ENCODE measurements around the gene ACKR2.
A peak's percentile ranks its signal among the peaks of the same experiment; 100 is the strongest.
"Not testable (repeated sequence)": the region's sequence is repeated elsewhere in the genome, so short reads cannot be mapped to it uniquely, and the experiment has no call there.

ACKR2 gene

GRCh38 chr3:42855219-42855546 lies 45.9 kb downstream of the ACKR2 start:
- no peak for DNase-seq (ENCODE audit: low read depth in 1 of 2, low spot score in 1 of 2)

GRCh38 chr3:42855547-42856380 lies 46.5 kb downstream of the ACKR2 start:
- no peak for DNase-seq (ENCODE audit: low read depth in 1 of 2, low spot score in 1 of 2)

DNA sequence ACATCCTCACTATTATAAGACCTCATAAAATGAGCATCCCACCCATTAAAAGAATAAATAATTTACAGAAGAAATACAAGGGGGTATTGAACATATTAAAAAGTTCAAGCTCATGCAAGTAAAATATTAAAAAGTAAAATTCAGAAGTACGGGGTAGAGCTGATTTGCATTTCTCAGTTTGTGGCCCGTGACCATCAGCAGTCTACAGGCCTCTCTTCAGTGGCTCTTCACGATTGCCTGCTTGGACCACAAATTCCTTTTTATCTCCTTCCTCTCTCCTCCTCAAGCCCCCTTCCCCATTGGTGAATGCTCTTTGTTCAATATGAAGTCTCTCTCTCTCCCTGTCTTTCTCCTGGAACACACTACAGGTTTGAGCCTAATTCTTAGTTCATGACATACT lies 47.3 kb downstream of the ACKR2 start:
- no peak for DNase-seq (ENCODE audit: low read depth in 1 of 2, low spot score in 1 of 2)

DNA sequence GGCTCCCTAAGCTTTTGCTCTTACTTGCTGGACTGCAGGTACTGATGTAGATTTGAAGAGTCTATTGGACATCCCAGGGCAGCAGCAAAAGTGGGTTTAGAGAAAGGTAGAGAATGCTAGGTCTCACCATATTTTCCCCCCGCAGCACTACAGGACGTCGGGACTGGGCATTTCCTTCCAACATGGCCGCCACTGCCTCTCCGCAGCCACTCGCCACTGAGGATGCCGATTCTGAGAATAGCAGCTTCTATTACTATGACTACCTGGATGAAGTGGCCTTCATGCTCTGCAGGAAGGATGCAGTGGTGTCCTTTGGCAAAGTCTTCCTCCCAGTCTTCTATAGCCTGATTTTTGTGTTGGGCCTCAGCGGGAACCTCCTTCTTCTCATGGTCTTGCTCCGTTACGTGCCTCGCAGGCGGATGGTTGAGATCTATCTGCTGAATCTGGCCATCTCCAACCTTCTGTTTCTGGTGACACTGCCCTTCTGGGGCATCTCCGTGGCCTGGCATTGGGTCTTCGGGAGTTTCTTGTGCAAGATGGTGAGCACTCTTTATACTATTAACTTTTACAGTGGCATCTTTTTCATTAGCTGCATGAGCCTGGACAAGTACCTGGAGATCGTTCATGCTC lies 55.2 kb downstream of the ACKR2 start:
- no peak for DNase-seq (ENCODE audit: low read depth in 1 of 2, low spot score in 1 of 2)

DNA sequence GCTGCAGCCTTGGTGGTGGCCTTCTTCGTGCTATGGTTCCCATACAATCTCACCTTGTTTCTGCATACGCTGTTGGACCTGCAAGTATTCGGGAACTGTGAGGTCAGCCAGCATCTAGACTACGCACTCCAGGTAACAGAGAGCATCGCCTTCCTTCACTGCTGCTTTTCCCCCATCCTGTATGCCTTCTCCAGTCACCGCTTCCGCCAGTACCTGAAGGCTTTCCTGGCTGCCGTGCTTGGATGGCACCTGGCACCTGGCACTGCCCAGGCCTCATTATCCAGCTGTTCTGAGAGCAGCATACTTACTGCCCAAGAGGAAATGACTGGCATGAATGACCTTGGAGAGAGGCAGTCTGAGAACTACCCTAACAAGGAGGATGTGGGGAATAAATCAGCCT lies 56.0 kb downstream of the ACKR2 start:
- no peak for DNase-seq (ENCODE audit: low read depth in 1 of 2, low spot score in 1 of 2)

GRCh38 chr3:42867138-42867537 lies 57.9 kb downstream of the ACKR2 start:
- no peak for DNase-seq (ENCODE audit: low read depth in 1 of 2, low spot score in 1 of 2)

DNA sequence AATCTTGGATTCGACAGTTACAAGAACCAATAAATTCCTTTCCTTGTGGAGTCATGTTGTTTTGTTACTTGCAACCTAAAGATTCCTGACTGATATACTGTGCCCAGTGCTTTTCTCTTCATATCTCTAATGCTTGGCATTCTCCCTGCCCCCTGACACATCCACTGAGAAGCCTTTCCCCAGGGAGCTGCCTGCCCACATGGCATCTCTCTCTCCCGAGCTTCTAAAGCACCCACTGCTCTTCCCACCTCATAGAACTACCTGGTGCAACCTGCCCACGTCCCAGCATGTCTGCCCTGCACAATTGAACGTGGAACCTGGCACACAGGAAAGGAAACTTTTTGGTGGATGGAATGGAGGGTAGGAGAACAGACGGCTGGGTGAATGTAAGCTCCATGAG lies 59.6 kb downstream of the ACKR2 start:
- no peak for DNase-seq (ENCODE audit: low read depth in 1 of 2, low spot score in 1 of 2)

DNA sequence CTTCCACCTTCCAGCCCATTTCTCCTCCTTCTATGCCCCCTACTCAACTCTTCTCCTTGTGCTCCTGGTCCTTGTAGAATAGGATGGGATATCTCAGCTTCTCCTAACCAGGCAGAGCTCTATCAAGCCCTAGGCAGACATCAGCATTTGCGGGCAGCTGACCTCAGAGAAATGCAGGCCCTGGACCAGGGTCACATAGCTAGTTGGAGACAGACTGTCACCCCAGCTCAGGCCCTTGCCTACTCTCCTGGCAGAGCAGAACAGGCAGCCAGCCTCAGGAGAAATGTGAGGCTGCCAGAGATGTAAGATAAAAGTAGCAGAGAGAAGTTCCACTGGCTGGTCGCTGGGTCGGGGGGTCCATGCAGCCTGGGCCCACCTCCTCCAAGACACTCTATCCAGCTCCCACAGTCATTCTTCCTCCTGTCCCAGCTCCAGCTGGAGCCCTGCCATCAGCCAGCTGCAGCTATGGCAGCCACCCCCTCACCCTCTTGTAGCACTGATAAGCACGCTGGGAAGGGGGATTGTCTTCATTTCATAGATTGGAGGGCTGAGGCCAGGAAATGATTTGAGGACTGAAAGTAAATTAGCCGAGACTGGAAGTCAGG lies 62.4 kb downstream of the ACKR2 start:
- DNase-seq (ENCODE audit: low read depth in 1 of 2, low spot score in 1 of 2) = no peak

DNA sequence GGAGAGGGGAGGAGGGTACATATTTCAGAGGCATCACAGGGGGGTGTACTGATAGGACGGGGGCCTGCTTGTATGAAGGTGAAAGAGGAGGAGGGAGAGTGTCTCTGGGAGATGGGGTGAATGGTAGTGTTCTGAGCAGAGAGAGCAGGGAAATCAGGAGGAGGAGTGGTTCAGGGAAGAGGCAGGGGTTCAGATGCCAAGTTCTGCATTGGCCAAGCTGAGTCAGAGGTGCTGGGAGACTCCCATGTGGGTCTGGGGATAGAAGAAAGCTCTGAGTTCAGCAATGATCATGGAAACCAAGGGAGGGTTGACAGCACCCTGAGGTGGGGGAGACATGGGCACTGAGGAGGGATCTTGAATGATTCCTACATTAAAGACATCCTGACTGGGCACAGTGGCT lies 63.5 kb downstream of the ACKR2 start:
- no peak for DNase-seq (ENCODE audit: low read depth in 1 of 2, low spot score in 1 of 2)

GRCh38 chr3:42873221-42873982 lies 64.2 kb downstream of the ACKR2 start:
- no peak for DNase-seq (ENCODE audit: low read depth in 1 of 2, low spot score in 1 of 2)

- no peak for DNase-seq (ENCODE audit: low read depth in 1 of 2, low spot score in 1 of 2)
Observed at GRCh38 chr3:42874749-42875148, 65.5 kb downstream of the ACKR2 start.

DNA sequence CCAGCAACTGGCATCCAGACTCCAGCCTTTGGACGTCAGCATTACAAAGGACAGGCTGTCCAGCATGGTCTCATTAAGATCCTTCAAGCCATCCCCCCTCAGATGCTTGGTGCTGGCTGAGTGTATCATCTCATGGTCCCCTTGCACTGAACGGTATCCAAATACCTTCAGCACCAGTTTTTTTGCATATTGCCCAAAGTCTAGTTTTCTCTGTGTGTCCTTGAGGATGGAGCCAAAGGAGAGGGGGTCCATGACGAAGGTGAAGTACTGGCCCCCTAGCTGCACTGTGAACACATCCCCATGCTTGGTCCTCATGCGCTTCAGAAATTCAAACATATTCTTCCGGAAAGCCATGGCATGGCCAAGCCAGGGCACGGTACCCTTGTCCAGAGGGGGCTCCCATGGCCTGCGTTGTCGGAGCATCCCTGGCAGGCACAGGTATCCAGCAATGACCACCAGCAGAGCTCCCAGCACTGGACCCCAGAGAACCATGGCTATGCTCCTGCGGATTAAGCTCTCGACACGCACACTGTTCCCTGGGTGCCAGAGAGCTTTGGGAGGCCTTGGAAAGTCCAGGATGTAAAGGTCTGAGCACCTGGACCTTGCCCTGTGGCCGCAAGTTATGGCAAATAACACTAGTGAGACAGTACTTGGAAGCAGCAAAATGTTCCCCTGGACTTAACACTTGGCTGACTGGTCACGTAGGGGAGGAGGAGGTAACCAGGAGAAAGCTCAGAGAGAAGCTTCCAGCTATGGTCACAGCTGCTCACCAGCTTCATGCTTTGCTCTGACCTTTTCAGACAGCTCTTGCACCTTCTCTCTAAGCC lies 66.3 kb downstream of the ACKR2 start, which contains the start of gene CYP8B1:
CYP8B1 (minus strand) TSS at position 555 of the 827 bp plus-strand sequence; CDS start at position 492, 63 bp downstream.
- DNase-seq (ENCODE audit: low read depth in 1 of 2, low spot score in 1 of 2) = no peak

- DNase-seq (ENCODE audit: low read depth in 1 of 2, low spot score in 1 of 2) = no peak
Observed at GRCh38 chr3:42876401-42876800, 67.2 kb downstream of the ACKR2 start.

- no peak for DNase-seq (ENCODE audit: low read depth in 1 of 2, low spot score in 1 of 2)
Observed at GRCh38 chr3:42876940-42877720, 67.9 kb downstream of the ACKR2 start.

GRCh38 chr3:42877881-42878280 lies 68.6 kb downstream of the ACKR2 start:
- no peak for DNase-seq (ENCODE audit: low read depth in 1 of 2, low spot score in 1 of 2)

GRCh38 chr3:42880183-42880582 lies 70.9 kb downstream of the ACKR2 start:
- no peak for DNase-seq (ENCODE audit: low read depth in 1 of 2, low spot score in 1 of 2)

- peak; percentile 66 to 80 for DNase-seq (ENCODE audit: low read depth in 1 of 2, low spot score in 1 of 2)
Observed at GRCh38 chr3:42880601-42881451, 71.6 kb downstream of the ACKR2 start.

GRCh38 chr3:42883251-42883930 lies 74.1 kb downstream of the ACKR2 start:
- not testable (repeated sequence) for DNase-seq (ENCODE audit: low read depth in 1 of 2, low spot score in 1 of 2)

Measured in activated CD4-positive, alpha-beta T cell treated with anti-CD3 and anti-CD28 coated beads, Interleukin-2, amount 50 U/mL, for 24 hours (primary cell).